HG02852 (cell line): ENCODE results near the gene DNAH8.

ENCODE experiments used
- ATAC-seq: cut with Tn5 transposase; IDR thresholded peaks from one replicate; pipeline ENCODE4 v1.9.1; 2021; ENCODE audit warnings: mild to moderate bottlenecking, moderate library complexity; ENCODE audit not compliant: unreplicated experiment

The DNAH8 gene

DNA sequence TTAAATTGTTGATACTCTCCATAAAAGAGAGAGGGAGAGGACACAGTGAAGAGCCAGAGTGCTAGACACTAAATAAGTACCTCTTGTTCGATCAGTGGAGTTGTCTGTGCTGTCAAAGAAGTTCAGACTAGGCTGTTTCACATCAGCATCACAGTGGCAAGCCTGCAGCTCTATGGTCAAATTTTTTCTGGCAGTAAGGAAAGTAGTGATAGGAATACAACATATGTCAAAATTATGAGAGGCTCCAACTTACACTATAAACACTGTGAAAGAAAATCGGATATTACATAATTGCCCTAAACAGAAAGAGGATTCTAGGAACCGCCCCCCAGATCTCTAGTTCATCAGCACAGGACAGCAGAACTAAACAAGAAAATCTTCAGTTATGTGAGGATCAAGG lies 23.1 kb downstream of the DNAH8 start:
- no peak for ATAC-seq

DNA sequence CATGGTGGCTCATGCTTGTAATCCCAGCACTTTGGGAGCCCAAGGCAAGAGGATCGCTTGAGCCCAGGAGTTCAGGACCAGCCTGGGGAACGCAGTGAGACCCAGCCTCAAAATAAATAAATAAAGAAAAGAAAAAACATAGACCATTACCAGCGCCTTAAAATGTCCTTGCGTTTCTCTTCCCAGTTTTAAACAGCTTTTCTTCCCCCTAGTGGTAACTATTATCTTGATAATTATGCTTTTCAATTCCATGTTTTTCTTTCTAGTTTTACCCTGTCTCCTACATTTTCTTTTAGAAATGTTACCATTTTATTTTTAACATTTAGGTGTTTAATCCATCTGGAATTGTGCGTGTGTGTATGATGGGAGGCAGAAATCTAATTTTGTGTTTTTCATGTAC lies 24.4 kb downstream of the DNAH8 start:
- ATAC-seq = no peak

DNA sequence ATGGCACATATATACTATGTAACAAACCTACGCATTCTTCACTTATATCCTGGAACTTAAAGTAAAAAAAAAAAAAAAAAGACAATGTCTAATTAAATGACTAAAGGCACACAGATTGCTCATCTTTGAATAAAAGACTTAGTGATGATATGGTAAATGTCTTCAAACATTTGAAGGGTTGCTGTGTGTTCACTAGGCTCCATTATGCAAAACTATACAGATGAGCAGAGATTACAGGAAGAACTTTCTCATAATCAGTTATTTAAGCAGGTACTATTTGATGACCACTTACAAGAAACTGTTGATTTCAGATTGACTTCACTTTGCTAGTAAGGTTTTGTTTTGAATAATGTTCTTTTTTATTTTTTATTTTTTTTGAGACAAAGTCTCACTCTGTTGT lies 34.4 kb downstream of the DNAH8 start:
- ATAC-seq = no peak

DNA sequence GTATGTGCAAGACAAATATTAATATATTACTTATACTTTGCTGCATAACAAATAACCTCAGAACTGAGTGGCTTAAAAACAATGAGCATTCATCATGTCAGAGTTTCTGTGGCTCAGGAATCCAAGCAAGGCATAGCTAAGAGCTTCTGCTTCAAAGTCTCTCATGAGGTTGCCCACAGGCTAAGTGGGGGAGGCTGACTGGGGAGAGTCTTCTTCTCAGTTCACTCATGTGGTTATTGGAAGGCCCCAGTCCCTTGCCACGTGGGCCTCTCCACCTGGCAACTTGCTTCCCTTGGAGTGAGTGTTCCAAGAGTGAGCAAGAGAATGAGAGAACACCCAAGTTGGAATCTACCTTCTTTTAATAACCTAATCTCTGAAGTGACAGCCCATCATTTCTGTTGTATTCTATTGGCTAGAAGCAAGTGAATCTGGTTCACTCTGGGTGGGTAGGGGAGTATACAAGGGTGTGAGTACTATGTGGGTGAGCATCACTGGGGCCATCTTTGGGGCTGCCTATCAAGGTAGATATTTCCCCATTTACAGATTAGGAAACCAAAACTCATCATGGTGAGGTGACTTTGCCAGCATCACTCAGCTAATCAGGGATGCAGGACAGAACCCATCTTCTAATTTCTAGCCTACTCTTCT lies 36.0 kb downstream of the DNAH8 start:
- no peak for ATAC-seq

DNA sequence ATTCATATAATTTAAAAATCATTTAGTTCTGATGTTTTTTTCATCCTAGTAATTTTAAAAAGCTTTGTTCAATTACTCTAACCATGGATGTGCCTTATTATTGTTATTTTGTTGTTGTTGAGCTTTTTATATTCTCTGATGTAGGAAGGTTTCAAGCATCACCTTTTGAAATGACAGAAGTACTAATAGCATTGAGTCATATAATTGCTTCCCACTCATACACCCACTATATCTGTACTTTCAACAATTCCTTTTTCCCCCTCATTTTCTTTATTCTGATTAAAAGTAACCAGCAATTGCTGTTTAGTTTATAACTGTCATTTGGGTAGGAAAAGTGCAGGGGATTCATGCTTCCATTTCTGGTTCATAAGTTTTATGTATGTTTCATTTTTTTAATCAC lies 38.6 kb downstream of the DNAH8 start:
- ATAC-seq = no peak

DNA sequence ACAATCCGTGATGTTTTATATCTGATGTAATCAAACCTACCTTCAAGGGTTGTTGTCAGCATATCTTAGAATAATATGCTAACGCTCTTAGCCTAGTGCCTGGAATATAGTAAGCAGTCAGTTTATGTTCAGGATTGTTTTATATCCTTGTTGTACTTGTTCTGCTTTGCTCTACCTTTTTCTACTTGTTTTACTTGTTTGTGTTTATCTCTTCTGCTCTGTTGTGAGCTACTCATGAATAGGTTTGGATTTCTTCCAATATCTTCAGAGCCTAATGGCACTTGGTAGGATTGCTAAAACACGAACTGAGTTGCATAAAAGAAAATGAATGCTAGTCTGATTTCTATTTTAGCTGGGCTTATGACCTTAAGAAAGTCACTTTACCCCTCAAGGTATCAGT lies 40.1 kb downstream of the DNAH8 start:
- no peak for ATAC-seq

DNA sequence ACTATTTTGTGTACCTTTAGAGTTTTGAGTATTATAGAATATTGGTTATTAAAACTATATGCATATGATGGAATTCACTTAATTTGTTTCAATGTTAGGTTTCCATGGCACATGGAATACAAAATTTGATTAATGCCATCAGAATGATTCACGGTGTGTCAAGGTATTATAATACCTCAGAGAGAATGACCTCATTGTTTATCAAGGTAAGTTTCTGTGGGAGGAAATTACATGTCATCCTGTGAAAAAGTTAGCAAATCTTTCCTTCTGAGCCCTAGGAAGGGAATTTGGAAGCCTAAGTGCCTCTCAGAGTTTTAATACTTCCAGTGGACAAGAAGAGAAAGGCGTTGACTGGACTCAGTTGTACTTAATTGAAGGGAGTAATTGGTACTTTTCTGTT lies 40.8 kb downstream of the DNAH8 start:
- ATAC-seq = no peak

DNA sequence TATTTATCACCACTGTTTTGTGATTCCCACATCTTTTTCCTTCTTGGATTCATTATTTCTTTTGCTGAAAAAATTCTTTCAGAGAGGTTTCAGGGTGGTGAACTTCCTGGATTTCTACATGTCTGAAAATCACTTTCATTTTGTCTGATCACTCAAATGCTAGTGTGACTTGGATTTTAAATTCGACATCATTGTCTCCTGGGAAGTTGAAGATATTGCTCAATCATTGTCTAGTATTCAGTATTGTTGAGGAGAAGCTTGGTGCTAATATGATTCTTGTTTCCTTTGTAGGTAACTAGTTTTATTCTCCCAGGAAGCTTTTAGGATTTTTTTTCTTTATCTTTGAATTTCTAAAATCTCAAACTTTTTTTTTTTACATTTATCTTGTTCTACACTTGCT lies 45.0 kb downstream of the DNAH8 start:
- no peak for ATAC-seq

DNA sequence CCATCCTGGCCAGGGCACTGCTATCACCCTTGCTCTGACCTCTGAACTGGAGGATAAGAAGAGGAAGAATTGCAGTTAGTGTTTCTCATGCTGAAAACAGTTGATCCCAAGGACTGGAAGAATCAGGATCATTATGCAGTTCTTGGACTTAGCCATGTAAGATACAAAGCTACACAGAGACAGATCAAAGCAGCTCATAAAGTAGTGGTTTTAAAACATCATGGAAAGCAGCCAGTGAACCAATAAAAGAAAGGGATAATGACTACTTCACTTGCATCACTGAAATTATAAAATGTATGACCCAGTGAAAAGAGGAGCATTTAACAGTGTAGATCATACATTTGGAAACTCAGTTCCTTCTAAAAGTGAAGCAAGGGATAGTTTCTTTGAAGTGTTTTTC lies 47.7 kb downstream of the DNAH8 start:
- ATAC-seq = no peak

DNA sequence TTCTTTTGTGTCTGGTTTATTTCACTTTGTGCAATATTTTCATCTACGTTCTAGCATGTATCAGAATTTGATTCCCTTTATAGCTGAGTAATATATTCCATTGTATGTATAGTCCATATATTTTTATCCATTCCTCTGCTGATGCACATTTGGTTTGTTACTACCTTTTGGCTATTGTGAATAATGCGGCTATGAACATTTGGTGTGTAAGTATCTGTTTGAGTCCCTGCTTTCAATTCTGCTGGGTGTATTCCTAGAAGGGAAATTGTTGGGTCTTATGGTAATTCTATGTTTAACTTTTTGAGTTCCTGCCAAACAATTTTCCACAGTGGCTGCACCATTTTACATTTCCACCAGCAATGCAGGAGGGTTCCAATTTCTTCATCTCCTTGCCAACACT lies 52.4 kb downstream of the DNAH8 start:
- ATAC-seq = no peak

DNA sequence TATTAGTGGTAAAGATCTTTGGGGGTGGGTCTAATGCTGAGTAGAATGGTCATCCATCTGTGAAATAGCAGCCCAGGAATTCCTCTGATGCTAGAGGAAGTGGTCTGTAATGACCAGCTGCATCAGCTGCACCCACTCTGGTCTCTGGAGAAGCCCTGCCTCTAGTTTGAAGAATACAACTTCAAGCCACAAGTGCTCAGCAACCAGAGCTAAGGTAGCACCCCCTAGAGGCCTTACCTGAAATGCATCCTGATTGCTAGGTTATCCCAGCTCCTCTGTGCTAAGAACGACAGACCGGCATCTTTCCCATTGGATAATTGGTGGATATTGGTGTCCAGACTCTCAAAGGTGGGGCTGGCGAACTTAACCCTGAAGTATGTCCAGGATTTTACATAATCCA lies 58.2 kb downstream of the DNAH8 start:
- no peak for ATAC-seq

DNA sequence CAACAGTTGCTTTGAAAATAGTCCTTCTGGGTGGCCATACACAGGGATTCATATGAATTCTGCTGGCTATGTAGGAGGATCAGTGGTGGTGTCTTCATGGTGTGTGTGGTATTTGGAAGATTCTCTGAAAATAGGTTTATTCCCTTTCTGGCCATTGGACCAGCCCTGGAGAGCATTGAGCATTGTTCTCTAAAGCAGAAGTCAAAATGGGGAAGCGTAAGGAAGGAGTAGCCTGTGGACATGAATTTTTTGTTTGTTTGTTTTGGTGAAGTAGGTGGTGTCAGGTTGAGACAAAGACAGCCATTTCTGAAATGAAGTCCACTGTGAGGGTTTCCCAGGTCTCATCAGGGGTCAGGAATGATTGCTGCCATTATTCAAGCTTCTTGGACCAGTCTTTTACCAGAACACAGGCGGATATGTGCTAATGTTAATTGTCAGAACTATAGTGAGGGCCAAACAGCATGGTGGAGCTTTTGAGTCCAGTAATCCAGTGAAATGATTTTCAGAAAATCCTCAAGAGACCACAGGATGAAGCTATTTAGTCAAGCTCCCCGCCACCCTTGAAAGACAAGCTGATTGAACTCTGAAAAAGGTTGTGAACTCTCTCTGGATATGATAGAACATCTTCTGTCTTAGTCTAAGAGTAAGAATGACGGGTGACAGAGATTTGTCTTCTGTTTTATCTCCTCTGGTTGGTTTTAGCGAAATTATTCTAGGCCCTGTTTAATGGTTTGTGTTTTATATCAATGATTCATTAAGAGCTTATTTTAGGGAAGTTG lies 60.0 kb downstream of the DNAH8 start:
- no peak for ATAC-seq

DNA sequence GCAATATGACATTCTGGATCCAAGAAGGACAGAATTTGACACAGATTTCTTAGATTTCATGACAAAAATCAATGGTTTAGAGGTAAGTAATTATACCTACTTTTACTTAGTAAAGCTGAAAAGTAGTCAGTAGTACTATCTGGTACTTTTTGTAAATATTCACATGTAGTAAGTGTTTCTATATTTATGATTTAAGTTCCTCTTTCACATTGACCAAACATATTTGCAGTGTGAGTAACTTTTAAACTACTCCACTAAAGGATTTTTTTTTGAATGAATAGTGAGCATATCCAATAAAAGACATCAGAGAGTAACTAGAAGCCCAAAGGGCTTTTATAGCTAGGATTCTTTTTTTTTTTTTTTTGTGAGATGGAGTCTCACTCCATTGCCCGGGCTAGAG lies 60.8 kb downstream of the DNAH8 start:
- peak; percentile 65 for ATAC-seq

DNA sequence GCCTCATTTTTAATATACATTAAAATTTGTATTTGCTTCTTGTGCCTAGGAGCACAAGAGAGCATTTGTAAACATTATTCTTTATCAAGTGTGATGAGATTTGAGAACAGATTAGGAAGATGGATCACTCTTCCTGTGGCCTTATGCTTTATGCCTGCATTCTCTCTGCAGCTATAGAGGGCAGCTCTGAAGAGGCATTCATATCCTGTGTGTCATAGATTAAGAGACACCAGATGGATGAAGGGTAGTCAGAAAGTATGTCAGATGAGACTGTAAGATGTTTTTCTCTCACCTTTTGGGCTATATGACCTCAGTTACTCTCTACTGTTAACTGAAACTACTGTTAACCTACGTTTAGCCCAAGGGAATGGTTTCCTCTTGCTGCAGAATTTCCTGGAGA lies 61.4 kb downstream of the DNAH8 start:
- no peak for ATAC-seq

DNA sequence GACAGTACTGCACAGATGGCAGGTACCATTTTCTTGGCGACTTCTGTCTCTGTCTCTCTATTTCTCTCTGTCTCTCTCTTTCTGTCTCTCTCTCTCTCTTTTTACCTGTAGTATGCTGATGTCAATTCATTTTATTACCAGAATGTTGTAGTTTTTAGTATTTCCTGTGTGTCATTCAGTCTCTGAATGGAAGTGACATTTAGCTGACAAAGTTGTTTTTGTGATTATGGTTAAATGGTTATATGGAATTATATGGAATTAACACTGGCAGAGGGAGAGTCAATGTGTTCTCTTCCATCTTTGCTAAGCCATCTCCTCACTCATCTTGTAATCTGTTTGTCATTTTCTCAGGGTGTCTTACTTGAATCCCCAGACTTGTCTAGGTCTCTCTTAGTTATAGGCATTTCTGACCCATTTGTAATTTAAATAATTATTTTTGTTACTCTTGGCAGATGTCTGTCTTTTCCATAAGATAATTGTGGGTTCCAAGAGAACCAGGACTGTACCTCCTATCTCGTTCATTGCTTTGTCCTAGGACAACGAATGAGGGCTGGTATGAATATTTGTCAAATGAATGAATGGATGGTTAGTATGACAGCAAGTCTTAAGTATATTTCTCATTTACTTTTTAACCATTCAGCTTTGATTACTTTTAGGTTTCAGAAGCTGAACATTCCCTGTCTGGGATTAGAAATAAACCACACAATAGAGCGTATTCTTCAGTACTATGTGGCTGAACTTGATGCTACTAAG lies 64.4 kb downstream of the DNAH8 start:
- no peak for ATAC-seq

DNA sequence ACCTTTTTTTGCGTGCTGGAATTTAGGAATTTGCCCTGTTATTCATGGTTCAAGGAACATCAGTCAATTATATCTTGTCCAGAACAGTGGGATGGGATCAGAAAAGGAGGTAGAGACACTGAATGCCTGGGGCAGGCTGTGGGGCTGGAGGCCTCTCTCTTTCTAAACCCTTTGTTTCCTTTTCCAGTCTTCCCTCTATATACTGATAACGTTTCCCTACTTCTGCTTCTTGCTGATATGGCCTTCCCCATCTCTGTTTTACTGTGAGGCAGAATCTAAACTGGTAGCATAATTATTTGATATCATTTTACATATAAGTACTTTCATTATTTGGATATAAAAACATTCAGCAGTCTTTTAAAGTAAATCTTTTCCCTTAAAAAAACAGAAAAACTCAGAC lies 67.5 kb downstream of the DNAH8 start:
- no peak for ATAC-seq

DNA sequence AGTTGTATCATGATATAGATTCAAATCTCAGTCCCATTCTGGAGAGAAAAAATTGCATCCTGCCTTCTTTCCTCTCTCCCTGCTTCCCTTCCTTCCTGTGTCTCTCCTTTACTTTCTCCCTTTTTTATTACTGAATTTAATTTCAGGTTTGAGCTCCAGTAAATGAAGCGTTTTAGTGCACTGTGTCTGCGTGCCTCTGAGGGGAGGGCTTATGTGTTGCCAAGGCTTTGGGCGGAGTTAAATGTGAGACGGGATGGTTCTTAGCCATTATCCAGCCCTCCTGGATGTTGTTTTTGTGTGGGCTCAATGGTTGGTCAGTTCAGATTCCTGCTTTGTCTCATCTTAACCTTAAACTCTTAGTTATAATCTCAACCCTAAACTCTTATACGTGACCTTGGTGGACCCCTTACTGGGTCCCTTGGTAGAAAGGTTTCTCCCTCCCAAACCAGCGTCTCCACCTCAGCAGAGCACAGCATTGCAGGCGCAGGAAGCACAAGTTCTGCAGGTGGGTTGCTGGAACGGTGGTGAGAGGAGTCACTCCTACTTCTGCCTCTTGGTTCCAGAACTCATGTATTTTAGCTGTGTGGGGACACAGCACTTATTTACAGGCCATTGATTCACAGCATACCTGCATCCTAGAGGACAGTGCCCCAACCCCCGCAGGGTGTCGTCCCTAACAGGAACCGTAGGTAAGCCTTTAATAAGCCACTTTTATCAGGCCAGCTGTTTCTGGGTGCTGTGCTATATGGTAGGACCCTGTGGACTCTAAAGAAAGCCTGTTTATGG lies 68.5 kb downstream of the DNAH8 start:
- ATAC-seq = no peak

DNA sequence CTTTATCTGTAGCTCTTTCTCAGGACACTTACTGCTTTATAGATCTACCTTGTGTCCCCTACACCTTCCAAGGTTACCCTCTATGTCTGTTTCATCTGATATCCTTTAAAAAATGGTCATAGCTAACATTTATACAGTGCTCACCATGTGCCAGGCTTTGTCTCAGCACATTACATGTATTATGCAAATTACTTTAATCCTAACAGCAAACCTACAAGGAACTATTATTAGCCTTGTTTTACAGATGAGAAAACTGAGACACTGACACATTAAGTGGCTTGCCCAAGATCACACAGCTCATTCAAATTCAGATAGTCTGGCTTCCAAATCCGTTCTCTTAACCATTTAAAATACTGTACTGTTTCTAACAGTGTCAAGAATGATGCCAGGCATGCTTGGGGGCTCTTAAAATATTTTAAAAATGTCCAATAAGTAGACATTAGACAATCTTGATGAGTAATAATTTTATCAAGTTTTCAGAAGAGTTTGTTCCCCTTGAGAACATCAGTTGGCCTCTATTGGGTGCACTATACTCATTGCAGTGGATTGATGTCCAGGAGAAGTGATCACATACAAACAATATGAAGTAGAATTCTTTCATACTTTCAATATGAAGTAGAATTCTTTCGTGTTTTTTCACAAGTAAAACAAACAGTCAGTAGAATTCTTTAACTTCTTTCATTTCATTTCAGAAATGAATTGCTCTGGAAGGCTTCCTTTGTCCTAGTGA lies 69.6 kb downstream of the DNAH8 start:
- ATAC-seq = no peak

DNA sequence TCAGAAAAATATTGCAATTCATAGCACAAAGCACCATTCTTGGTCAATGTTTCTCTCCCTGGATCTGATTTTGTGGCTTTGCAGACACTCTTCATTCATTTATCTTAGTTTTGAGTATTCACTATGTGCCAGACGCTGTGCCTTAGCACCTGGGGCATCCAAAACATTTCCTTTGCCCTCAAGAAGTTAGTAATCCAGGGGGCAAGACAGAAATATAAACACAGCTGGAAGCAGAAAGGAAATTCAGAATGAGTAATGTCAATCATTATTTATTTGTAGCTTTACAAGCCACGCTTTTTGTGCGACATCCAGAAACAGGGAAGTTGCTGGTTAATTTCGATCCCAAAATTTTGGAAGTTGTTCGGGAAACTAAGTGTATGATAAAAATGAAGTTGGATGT lies 71.4 kb downstream of the DNAH8 start:
- no peak for ATAC-seq

DNA sequence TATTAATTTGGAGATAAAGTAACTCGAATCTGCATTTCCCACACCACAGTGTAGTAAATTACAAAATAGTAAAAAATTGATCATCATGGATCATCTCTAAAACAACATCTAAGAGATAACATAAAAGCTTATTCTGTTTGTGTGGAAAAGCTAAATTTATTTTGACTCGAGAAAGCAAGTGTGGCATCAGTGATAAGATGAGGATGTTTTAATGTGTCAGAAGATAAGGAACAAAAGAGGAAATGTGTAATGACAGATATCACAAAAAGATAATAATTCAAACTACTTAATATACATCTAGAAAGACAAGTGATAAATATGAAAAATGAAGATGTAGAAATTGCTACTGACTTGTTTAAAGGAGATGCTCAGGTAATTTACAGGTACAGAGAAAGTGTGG lies 74.1 kb downstream of the DNAH8 start:
- no peak for ATAC-seq

DNA sequence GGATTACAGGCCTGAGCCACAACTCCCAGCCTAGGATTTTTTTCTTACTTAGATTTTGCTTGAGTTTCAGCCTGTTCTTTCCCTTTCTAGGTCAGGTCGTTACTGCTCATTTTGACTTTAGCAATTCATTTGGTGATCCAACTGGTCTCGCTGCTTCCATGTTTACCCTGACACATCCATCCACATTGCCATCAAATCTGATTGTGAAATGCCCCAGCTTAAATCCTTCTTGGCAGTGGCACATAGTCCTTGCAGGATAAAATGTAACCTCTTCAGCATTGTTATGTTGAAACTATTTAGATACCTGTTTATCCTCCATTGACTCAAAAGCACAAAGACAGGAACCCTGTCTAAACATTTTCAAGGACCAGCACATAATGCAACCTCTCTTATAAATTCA lies 77.2 kb downstream of the DNAH8 start:
- ATAC-seq = no peak
